ENCODE measurements around the gene TTC21A.

TTC21A gene

DNA sequence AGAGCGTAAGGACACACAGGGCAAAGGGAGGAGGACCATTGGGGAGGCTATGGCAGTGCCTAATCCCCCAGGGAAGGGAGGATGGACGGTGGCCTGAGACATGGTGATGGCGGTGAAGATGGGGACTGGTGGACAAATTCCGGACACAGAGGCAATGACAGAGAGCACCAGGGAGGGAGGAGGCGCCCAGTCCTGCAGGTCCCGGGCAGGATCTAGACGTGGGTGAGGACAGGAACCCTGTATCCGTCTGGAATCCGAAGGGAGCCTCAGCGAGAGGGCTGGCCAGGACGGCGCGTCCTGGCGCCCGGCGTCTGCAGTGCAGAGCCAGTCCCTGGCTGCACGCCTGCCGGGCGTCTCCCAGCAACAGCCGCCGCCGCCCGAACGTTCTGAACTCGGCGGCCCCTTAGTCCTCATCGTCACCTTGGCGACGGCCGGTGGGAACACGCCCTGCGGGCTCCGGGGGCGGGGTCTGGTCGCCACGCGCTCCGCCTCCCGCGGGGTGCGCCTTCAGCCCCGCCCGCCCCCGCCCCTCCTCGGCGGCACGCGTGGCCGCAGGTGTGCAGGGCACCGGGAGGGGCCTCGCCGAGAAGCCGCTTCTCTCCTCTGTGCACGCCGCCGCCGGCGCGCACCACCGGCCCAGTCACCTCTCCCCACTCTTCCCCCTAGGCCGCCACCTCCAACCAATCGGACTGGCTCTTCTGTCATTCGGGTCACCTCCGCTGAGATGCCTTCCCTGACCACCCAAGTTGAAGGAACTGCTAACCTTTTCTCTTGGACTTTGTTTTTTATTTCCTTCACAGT, 73.3 kb downstream of the TTC21A start:
- DNase-seq (ENCODE audit: low read depth) = peak; percentile 64

DNA sequence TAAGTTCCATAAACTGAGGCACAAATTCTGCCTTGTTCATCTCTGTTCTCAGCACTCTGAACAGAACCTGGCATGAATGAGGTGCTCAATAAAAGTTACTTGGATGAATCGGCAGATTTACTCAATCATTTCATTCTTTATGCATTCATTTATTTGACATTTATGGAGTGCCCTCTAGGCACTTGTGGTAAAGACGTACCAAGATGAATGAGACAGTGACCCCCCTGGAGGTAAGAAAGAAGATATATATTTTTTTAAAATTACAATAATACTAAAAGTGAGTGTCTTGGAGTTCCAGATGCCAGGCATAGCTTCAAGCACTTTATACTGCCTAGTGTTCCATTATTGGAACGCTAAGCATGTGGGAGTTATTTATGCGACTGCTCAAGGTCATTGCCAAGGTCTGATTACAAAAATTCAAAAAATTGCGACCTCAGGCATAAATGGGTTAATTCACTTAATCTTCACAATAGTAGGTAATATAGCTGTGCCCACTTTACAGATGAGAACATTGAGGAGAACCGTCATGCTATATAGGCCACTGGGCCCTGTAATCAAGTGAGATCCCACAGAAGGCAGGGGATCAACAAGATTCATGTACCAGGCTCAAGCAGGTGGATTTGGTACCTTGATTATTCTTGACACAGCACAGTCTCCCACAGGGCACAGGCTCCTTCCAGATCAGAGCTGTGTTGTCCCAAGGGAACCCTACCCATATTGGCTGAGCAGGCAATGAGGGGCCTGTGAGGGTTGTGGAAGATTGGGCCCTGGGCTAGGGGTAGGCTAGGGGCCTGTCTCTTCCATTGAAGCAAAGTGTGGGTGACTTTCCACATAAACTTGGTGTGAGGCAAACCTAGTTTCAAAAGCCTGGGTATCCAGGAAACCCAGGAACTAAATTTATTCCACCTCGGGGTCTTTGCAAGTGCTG, 74.2 kb downstream of the TTC21A start:
- DNase-seq (ENCODE audit: low read depth) = no peak

GRCh38 chr3:39183211-39184080, 76.0 kb downstream of the TTC21A start:
- no peak for DNase-seq (ENCODE audit: low read depth)

DNA sequence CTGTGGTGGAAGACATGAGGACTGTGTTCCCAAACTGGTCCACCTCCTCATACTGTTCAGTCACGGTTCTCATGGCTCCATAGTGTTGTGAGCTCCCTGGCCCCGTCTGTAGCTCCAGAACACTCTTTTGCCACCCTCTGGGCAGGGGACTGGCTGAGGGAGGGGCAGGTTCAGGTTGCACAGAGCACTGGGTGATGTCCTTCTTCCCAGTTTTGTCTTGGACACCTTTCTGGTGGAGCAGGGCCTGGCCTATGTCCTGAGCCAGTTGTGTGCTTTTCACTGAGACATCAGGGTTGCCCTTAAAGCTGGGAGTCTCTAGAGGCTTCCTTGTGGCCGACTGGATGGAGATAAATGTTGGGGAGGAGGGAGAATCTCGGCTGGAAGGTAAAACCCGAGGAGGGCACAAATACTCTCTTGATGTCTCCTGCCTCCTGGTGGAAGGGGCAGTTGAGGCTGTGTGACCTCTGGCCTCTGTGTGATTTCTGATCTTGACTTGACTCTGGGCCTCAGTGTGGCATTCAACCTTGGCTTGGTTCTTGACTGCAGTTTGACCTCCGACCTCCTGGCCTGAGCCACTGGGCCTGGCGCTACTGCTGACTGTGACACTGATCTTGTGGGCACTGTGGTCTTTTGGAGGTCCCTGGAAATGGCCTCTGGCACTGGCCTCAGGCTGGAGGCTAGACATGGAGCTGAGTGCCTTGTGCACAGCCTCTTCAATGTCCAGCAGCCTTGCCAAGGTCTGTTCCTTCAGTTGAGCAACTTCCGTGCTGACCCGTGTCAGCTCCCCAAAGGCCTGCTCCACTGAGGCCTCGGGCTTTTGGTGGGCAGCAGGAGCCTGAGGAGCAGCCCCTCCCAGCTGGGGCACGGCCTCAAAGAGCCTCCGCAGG, 76.8 kb downstream of the TTC21A start:
- no peak for DNase-seq (ENCODE audit: low read depth)

GRCh38 chr3:39184968-39185285, 77.4 kb downstream of the TTC21A start:
- DNase-seq (ENCODE audit: low read depth) = no peak

GRCh38 chr3:39185326-39185958, 78.0 kb downstream of the TTC21A start:
- no peak for DNase-seq (ENCODE audit: low read depth)

- no peak for DNase-seq (ENCODE audit: low read depth)
These were observed 78.6 kb downstream of the TTC21A start for GRCh38 chr3:39185959-39186691.

GRCh38 chr3:39186692-39187151, 79.2 kb downstream of the TTC21A start:
- DNase-seq (ENCODE audit: low read depth) = no peak

- DNase-seq (ENCODE audit: low read depth) = no peak
These were observed 80.1 kb downstream of the TTC21A start for GRCh38 chr3:39187372-39188155.

Measured in stimulated activated CD8-positive, alpha-beta memory T cell treated with anti-CD3 and anti-CD28 coated beads, Interleukin-15, amount 100 ng/mL, for 24 hours (primary cell).